SK-N-SH (cell line): ENCODE measurements around the gene VASH2. TPM values are rescaled to one million over a fixed set of nuclear protein-coding genes. Genes with fewer than 3 reads are reported as not detected.
"Not testable (repeated sequence)": the region's sequence is repeated elsewhere in the genome, so short reads cannot be mapped to it uniquely, and the experiment has no call there.

ENCODE experiments used
- CTCF ChIA-PET: fragments of 300-600, 350-600 bp; formaldehyde crosslinking; extraction: SDS; loops from one replicate; lab custom pipeline; 2021; lab: Yijun Ruan, JAX
- POLR2A ChIA-PET: fragments of 350-600 bp; sonication (Branson Sonifier 250); formaldehyde crosslinking; extraction: SDS; loops from one replicate; lab custom pipeline; 2020; ENCODE audit warnings: antibody characterized with exemption, inconsistent platforms; lab: Yijun Ruan, JAX
- DNase-seq: peaks from one replicate; pipeline ENCODE4 v3.0.0; 2012
- H2AFZ ChIP-seq: fragments of 200-600 bp; sonication (generic); 2 replicates; pipeline ENCODE4 v1.8.1; 2016; ENCODE audit warnings: antibody characterized with exemption, mild to moderate bottlenecking, low read depth
- H3F3A ChIP-seq: fragments of 200-600 bp; sonication (generic); replicated peaks from 2 replicates; pipeline ENCODE3; 2016; ENCODE audit warnings: antibody characterized with exemption, mild to moderate bottlenecking; ENCODE audit not compliant: insufficient read depth
- H3K27ac ChIP-seq, 2 experiments: fragments of 200-500 bp in 1 of 2; fragments of 200-600 bp in 1 of 2; sonication (Bioruptor generic) in 1 of 2; sonication (generic), shearing (Covaris generic) in 1 of 2; 2 replicates each; pipeline versions ENCODE4 v1.5.1 to v1.6.1; 2014 to 2016; ENCODE audit warnings: low read depth in 2 of 2, inconsistent platforms in 1 of 2, low read length in 1 of 2, mild to moderate bottlenecking in 1 of 2, mixed read lengths in 1 of 2
- H3K27me3 ChIP-seq: fragments of 200-600 bp; sonication (generic), shearing (Covaris generic); 2 replicates; pipeline ENCODE4 v1.6.1; 2016; ENCODE audit warnings: mixed run types; ENCODE audit not compliant: insufficient read depth
- H3K36me3 ChIP-seq, 2 experiments: fragments of 200-500 bp in 1 of 2; fragments of 200-600 bp in 1 of 2; sonication (Bioruptor generic) in 1 of 2; sonication (generic) in 1 of 2; replicated peaks in 1 of 2; 2 replicates each; pipeline versions ENCODE3 to v1.5.1; 2014 to 2016; ENCODE audit warnings: low read length in 1 of 2, mild to moderate bottlenecking in 1 of 2; ENCODE audit not compliant: insufficient read depth in 2 of 2, control insufficient read depth in 1 of 2
- H3K4me1 ChIP-seq, 2 experiments: fragments of 200-500 bp in 1 of 2; fragments of 200-600 bp in 1 of 2; sonication (Bioruptor generic) in 1 of 2; sonication (generic), shearing (Covaris generic) in 1 of 2; 2 replicates each; pipeline versions ENCODE4 v1.5.1 to v1.6.1; 2014 to 2016; ENCODE audit warnings: low read depth in 1 of 2, low read length in 1 of 2, mixed run types in 1 of 2; ENCODE audit not compliant: insufficient read depth in 2 of 2, control insufficient read depth in 1 of 2
- H3K4me2 ChIP-seq: fragments of 200-600 bp; sonication (generic), shearing (Covaris generic); 2 replicates; pipeline ENCODE4 v1.6.1; 2017; ENCODE audit warnings: mixed run types
- H3K4me3 ChIP-seq, 2 experiments: fragments of 200-500 bp in 1 of 2; fragments of 200-600 bp in 1 of 2; sonication (Bioruptor generic) in 1 of 2; sonication (generic), shearing (Covaris generic) in 1 of 2; 2 replicates each; pipeline versions ENCODE4 v1.5.1 to v1.8.1; 2014 to 2016; ENCODE audit warnings: low read depth in 2 of 2, inconsistent platforms in 1 of 2, low read length in 1 of 2, mild to moderate bottlenecking in 1 of 2, mixed read lengths in 1 of 2, moderate library complexity in 1 of 2
- H3K79me2 ChIP-seq: fragments of 200-600 bp; sonication (generic); 2 replicates; pipeline ENCODE4 v1.8.1; 2017; ENCODE audit warnings: mild to moderate bottlenecking; ENCODE audit not compliant: insufficient read depth
- H3K9ac ChIP-seq: fragments of 200-600 bp; sonication (generic); 2 replicates; pipeline ENCODE4 v1.6.1; 2017; ENCODE audit warnings: mixed run types
- H3K9me2 ChIP-seq: fragments of 200-600 bp; sonication (generic); 2 replicates; pipeline ENCODE4 v1.6.1; 2017; ENCODE audit warnings: mixed run types
- H3K9me3 ChIP-seq: fragments of 200-600 bp; sonication (generic); 2 replicates; pipeline ENCODE4 v1.6.1; 2017; ENCODE audit warnings: mixed run types, mild to moderate bottlenecking, moderate library complexity
- H4K20me1 ChIP-seq: fragments of 200-600 bp; sonication (generic); 2 replicates; pipeline ENCODE4 v1.6.1; 2017; ENCODE audit warnings: mild to moderate bottlenecking, mixed run types; ENCODE audit not compliant: insufficient read depth
- CHD2 ChIP-seq: fragments of 150-350 bp; IDR thresholded peaks from 2 replicates; pipeline ENCODE4 v1.6.1; 2018; ENCODE audit warnings: low read length; ENCODE audit not compliant: partially characterized antibody
- FOXJ3 ChIP-seq: sonication (generic); formaldehyde crosslinking; IDR thresholded peaks from 2 replicates; pipeline ENCODE4 v1.5.1; 2020; ENCODE audit warnings: mild to moderate bottlenecking, missing genetic modification reagents
- IRF3 ChIP-seq: fragments of 150-350 bp; IDR thresholded peaks from 2 replicates; pipeline ENCODE4 v1.6.1; 2016; ENCODE audit warnings: mild to moderate bottlenecking, low read depth, low read length
- JUND ChIP-seq: IDR thresholded peaks from 2 replicates; pipeline ENCODE4 v1.4.0; 2012
- NRF1 ChIP-seq: IDR thresholded peaks from 2 replicates; pipeline ENCODE4 v1.6.1; 2012; ENCODE audit warnings: low read depth, mild to moderate bottlenecking, low read length
- REST ChIP-seq: IDR thresholded peaks from 2 replicates; pipeline ENCODE4 v1.6.1; 2012; ENCODE audit warnings: mild to moderate bottlenecking, low read depth, low read length, moderate library complexity
- SIN3A ChIP-seq: IDR thresholded peaks from 2 replicates; pipeline ENCODE4 v1.6.1; 2012; ENCODE audit warnings: low read depth, mild to moderate bottlenecking, low read length, moderate library complexity, borderline replicate concordance
- TEAD4 ChIP-seq: IDR thresholded peaks from 2 replicates; pipeline ENCODE4 v1.4.0; 2012; ENCODE audit warnings: mild to moderate bottlenecking, borderline replicate concordance; ENCODE audit not compliant: insufficient read depth
- USF1 ChIP-seq: IDR thresholded peaks from 2 replicates; pipeline ENCODE4 v1.4.0; 2012; ENCODE audit warnings: low read depth, borderline replicate concordance
- USF2 ChIP-seq: fragments of 150-350 bp; IDR thresholded peaks from 2 replicates; pipeline ENCODE4 v1.6.1; 2017; ENCODE audit warnings: antibody characterized with exemption, low read length, low read depth, borderline replicate concordance
- WGBS: methylation state at CpG from one replicate; pipeline ENCODE4 v1.1.6; 2017; ENCODE audit warnings: low lambda C conversion rate; 5-methylcytosine and 5-hydroxymethylcytosine counted together
- polyA plus RNA-seq, 3 experiments: library from polyadenylated mRNA; depleted of rRNA; stranded (reverse); fragments of >200 nt; gene quantifications; 2 replicates each; pipeline ENCODE4 v1.2.3, GENCODE V29; 2012

Gene VASH2
- polyA plus RNA-seq, 1 of the 3 experiments (the other 2 are of a cell fraction): 0.41 TPM

GRCh38 chr1:213027024-213027423 is 76.7 kb downstream of the VASH2 start:
- H3K9me3 ChIP-seq, H3K9ac ChIP-seq, H3K27ac ChIP-seq, H3F3A ChIP-seq, H3K27me3 ChIP-seq, H3K4me3 ChIP-seq, H4K20me1 ChIP-seq, H3K36me3 ChIP-seq, H3K4me1 ChIP-seq, H3K4me2 ChIP-seq, H2AFZ ChIP-seq, DNase-seq, POLR2A ChIA-PET, H3K9me2 ChIP-seq, H3K79me2 ChIP-seq, CTCF ChIA-PET: not testable (repeated sequence)
- 18% methylated on average over 2 of the region's 3 CpGs for WGBS

GRCh38 chr1:213032651-213033050 is 82.3 kb downstream of the VASH2 start:
- POLR2A ChIA-PET: interaction anchor here (0.5 kb wide), 1 partner anchor 17 kb away, joined by 4 read pairs; no protein-coding TSS in a partner anchor
- H3K4me3 ChIP-seq: no peak overlapping the region
- CTCF ChIA-PET: interaction anchor here (1.1 kb wide), 1 partner anchor 65 kb away, joined by 3 read pairs; no protein-coding TSS in a partner anchor

More at GRCh38 chr1:213032651-213033050, 82.3 kb downstream of the VASH2 start:
- Histone ChIP-seq H3K9me2 (no peaks in the 10 kb centered on the region), H3K36me3 (no peaks in the 10 kb centered on the region), H2AFZ (no peak overlapping the region), H4K20me1 (no peaks in the 10 kb centered on the region), H3K9ac (no peak overlapping the region), H3F3A (no peaks in the 10 kb centered on the region), H3K27ac (no peak overlapping the region), H3K4me2 (no peak overlapping the region), H3K9me3 (no peaks in the 10 kb centered on the region), H3K27me3 (no peaks in the 10 kb centered on the region; the same call in 1 of the 2 replicates), H3K4me1 (no peaks in the 10 kb centered on the region), H3K79me2 (no peaks in the 10 kb centered on the region)
- DNase-seq: no peak
- TF ChIP-seq SIN3A (no peak), REST (no peak), TEAD4 (no peak), CHD2 (no peak), USF1 (no peak), FOXJ3 (no peak), JUND (no peak), IRF3 (no peak), USF2 (no peak), NRF1 (no peak)
